Endothelial cell of umbilical vein (primary cell): ENCODE measurements around the gene ZNF8. TPM values are rescaled to one million over a fixed set of nuclear protein-coding genes. Genes with fewer than 3 reads are reported as not detected.

Source experiments
- BruUV-seq: library from RNA; stranded (reverse); fragments of 400-500 nt; replicated peaks from 2 replicates; lab custom pipeline; 2021; lab: Mats Ljungman, UMichigan
- CTCF ChIA-PET: fragments of 300-600, 350-600 bp; sonication (Branson Sonifier 250); formaldehyde crosslinking; loops from one replicate; lab custom pipeline; 2021; ENCODE audit warnings: antibody characterized with exemption, inconsistent platforms; lab: Charles Lee
- POLR2A ChIA-PET: fragments of 300-600, 350-600 bp; sonication (Branson Sonifier 250); formaldehyde crosslinking; loops from one replicate; lab custom pipeline; 2021; ENCODE audit warnings: antibody characterized with exemption, inconsistent platforms; lab: Charles Lee
- DNase-seq: peaks from one replicate; pipeline ENCODE4 v3.0.0-alpha.2; 2011; ENCODE audit warnings: low read depth, low spot score
- FAIRE-seq: peaks from 2 replicates; lab custom pipeline; 2011; peaks lifted over from hg19 to GRCh38; lab: Jason Lieb, UNC
- H2AFZ ChIP-seq: 2 replicates; pipeline ENCODE4 v1.6.0; 2012; ENCODE audit warnings: low read depth, low read length, control low read depth, inconsistent platforms
- H3K27ac ChIP-seq: 2 replicates; pipeline ENCODE4 v1.5.1; 2011; ENCODE audit warnings: low read depth, mild to moderate bottlenecking, control low read depth, low read length, moderate library complexity; ENCODE audit not compliant: insufficient read depth
- H3K27me3 ChIP-seq, 2 experiments: 2 replicates each; pipeline versions ENCODE4 v1.6.0 to v1.6.1; 2011; ENCODE audit warnings: low read length in 2 of 2, mixed read lengths in 1 of 2; ENCODE audit not compliant: control insufficient read depth in 2 of 2, insufficient read depth in 2 of 2
- H3K36me3 ChIP-seq, 2 experiments: 2 replicates in 1 of 2; 3 replicates in 1 of 2; pipeline ENCODE4 v1.5.1; 2011; ENCODE audit warnings: low read length in 2 of 2, mild to moderate bottlenecking in 1 of 2, moderate library complexity in 1 of 2; ENCODE audit not compliant: control insufficient read depth in 2 of 2, insufficient read depth in 2 of 2; ENCODE audit errors: extremely low read depth in 1 of 2
- H3K4me1 ChIP-seq: 3 replicates; pipeline ENCODE4 v1.5.1; 2011; ENCODE audit warnings: mild to moderate bottlenecking, low read length; ENCODE audit not compliant: control insufficient read depth, insufficient read depth; ENCODE audit errors: extremely low read depth
- H3K4me2 ChIP-seq: 2 replicates; pipeline ENCODE4 v1.6.1; 2011; ENCODE audit warnings: low read length, control low read depth, mixed read lengths; ENCODE audit not compliant: insufficient read depth
- H3K4me3 ChIP-seq, 3 experiments: fragments of 200-600 bp in 1 of 3; sonication (generic), shearing (Covaris generic) in 1 of 3; replicated peaks in 1 of 3; 2 replicates each; pipeline ENCODE4 v1.5.1; 2011 to 2016; ENCODE audit warnings: control low read depth in 3 of 3, low read length in 3 of 3, mild to moderate bottlenecking in 2 of 3, inconsistent platforms in 1 of 3, low read depth in 1 of 3, moderate library complexity in 1 of 3; ENCODE audit not compliant: insufficient read depth in 1 of 3
- H3K79me2 ChIP-seq: 2 replicates; pipeline ENCODE4 v1.6.0; 2012; ENCODE audit warnings: low read length, inconsistent platforms; ENCODE audit not compliant: control insufficient read depth, insufficient read depth
- H3K9ac ChIP-seq: replicated peaks from 2 replicates; pipeline ENCODE3; 2011; ENCODE audit warnings: low read length, control low read depth; ENCODE audit not compliant: insufficient read depth; ENCODE audit errors: extremely low read depth
- H3K9me1 ChIP-seq: replicated peaks from 3 replicates; pipeline ENCODE4 v1.6.0; 2011; ENCODE audit warnings: mild to moderate bottlenecking, low read length; ENCODE audit not compliant: control insufficient read depth, insufficient read depth; ENCODE audit errors: extremely low read depth
- H3K9me3 ChIP-seq: replicated peaks from 2 replicates; pipeline ENCODE4 v1.5.1; 2012; ENCODE audit warnings: low read length, inconsistent platforms; ENCODE audit not compliant: control insufficient read depth, insufficient read depth
- H4K20me1 ChIP-seq: replicated peaks from 2 replicates; pipeline ENCODE3; 2011; ENCODE audit warnings: mild to moderate bottlenecking, low read length; ENCODE audit not compliant: control insufficient read depth, insufficient read depth; ENCODE audit errors: extremely low read depth
- EZH2 ChIP-seq: IDR thresholded peaks from 2 replicates; pipeline ENCODE4 v1.6.1; 2012; ENCODE audit warnings: borderline replicate concordance, low read depth, mild to moderate bottlenecking, moderate library complexity, low read length, inconsistent platforms; ENCODE audit not compliant: severe bottlenecking
- FOS ChIP-seq: IDR thresholded peaks from 2 replicates; pipeline ENCODE4 v1.6.1; 2011; ENCODE audit warnings: mild to moderate bottlenecking, low read length, moderate library complexity, borderline replicate concordance; ENCODE audit not compliant: insufficient read depth
- GATA2 ChIP-seq: IDR thresholded peaks from 2 replicates; pipeline ENCODE4 v1.7.0; 2011; ENCODE audit warnings: low read depth, mild to moderate bottlenecking, moderate library complexity, mixed read lengths, low read length; ENCODE audit not compliant: insufficient read length, insufficient read depth
- JUN ChIP-seq: IDR thresholded peaks from 2 replicates; pipeline ENCODE4 v1.6.1; 2011; ENCODE audit warnings: borderline replicate concordance, low read depth; ENCODE audit not compliant: insufficient read length, insufficient read depth
- MYC ChIP-seq: IDR thresholded peaks from one replicate; pipeline ENCODE4 v1.6.1; 2011; ENCODE audit warnings: mild to moderate bottlenecking, low read depth, low read length
- POLR2A ChIP-seq: IDR thresholded peaks from 2 replicates; pipeline ENCODE4 v1.6.1; 2012; ENCODE audit warnings: low read depth, mild to moderate bottlenecking, control low read depth, low read length
- POLR2AphosphoS5 ChIP-seq: IDR thresholded peaks from 2 replicates; pipeline ENCODE4 v1.6.1; 2012; ENCODE audit warnings: low read depth, mild to moderate bottlenecking, control low read depth, low read length, moderate library complexity; ENCODE audit not compliant: insufficient read depth
- dilution Hi-C: fragments of 300-500 bp; cut with MboI; formaldehyde crosslinking; loops from one replicate; pipeline ENCODE4 v1.15.0; 2019; ENCODE audit warnings: low sequenced_read_pairs; ENCODE audit not compliant: extremely low pct_ligation_motif_present
- intact Hi-C: fragments of 100-400 bp; cut with micrococcal nuclease; formaldehyde crosslinking; loops from one replicate; pipeline ENCODE4 v1.10.0; 2022
- polyA plus RNA-seq, 4 experiments: library from polyadenylated mRNA; depleted of rRNA in 3 of 4; stranded (reverse) in 3 of 4; unstranded in 1 of 4; fragments of >200 nt; gene quantifications; 2 replicates each; pipeline versions ENCODE4 v1.2.1 to v1.2.3, GENCODE V29; 2011 to 2012; ENCODE audit warnings: missing spikeins in 1 of 4
- total RNA-seq: library from RNA; stranded (reverse); gene quantifications from 2 replicates; pipeline ENCODE4 v1.2.3, GENCODE V29; 2021
- TF ChIP-seq, protein P1 (sequence below): IDR thresholded peaks from 2 replicates; pipeline ENCODE4 v1.6.1; 2011; ENCODE audit not compliant: insufficient read depth, insufficient read length
- TF ChIP-seq, protein P2 (sequence below), 2 donors: IDR thresholded peaks; 1 replicate in 1 of 2; 2 replicates in 1 of 2; pipeline ENCODE4 v1.5.1; 2011; ENCODE audit warnings: low read length in 2 of 2, mild to moderate bottlenecking in 2 of 2, moderate library complexity in 2 of 2, control low read depth in 1 of 2, inconsistent platforms in 1 of 2, low read depth in 1 of 2; ENCODE audit not compliant: insufficient read depth in 1 of 2; ENCODE audit errors: extremely low read depth in 1 of 2

ZNF8 gene
- total and polyA plus RNA-seq, 2 donors (not counting 3 experiments of a cell fraction or from before 2014, with no cell fraction given): 4.0 to 6.8 TPM

GRCh38 chr19:58334691-58335249, 56.0 kb downstream of the ZNF8 start:
- Histone ChIP-seq H3K9me3 (peaks cover 2% of the 10 kb centered on the region), H3K9ac (no peak overlapping the region), H3K4me1 (no peaks in the 10 kb centered on the region), H3K27me3 (no peaks in the 10 kb centered on the region), H3K27ac (no peak overlapping the region), H3K9me1 (no peaks in the 10 kb centered on the region), H2AFZ (no peak overlapping the region), H4K20me1 (no peaks in the 10 kb centered on the region), H3K36me3 (peaks cover 0 to 22% of the 10 kb centered on the region in 2 experiments), H3K79me2 (no peaks in the 10 kb centered on the region), H3K4me2 (no peak overlapping the region), H3K4me3 (no peak overlapping the region)
- intact Hi-C loops (no loop called here), dilution Hi-C loops (no loop called here)
- no TSS peak for BruUV-seq
- no peak for TF ChIP-seq POLR2A
- TF ChIP-seq MYC: no peak
- TF ChIP-seq JUN: no peak
- no peak for TF ChIP-seq GATA2
- TF ChIP-seq EZH2: no peak
- TF ChIP-seq, protein P1, sequence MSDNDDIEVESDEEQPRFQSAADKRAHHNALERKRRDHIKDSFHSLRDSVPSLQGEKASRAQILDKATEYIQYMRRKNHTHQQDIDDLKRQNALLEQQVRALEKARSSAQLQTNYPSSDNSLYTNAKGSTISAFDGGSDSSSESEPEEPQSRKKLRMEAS: no peak
- no peak for TF ChIP-seq POLR2AphosphoS5
- TF ChIP-seq, protein P2, sequence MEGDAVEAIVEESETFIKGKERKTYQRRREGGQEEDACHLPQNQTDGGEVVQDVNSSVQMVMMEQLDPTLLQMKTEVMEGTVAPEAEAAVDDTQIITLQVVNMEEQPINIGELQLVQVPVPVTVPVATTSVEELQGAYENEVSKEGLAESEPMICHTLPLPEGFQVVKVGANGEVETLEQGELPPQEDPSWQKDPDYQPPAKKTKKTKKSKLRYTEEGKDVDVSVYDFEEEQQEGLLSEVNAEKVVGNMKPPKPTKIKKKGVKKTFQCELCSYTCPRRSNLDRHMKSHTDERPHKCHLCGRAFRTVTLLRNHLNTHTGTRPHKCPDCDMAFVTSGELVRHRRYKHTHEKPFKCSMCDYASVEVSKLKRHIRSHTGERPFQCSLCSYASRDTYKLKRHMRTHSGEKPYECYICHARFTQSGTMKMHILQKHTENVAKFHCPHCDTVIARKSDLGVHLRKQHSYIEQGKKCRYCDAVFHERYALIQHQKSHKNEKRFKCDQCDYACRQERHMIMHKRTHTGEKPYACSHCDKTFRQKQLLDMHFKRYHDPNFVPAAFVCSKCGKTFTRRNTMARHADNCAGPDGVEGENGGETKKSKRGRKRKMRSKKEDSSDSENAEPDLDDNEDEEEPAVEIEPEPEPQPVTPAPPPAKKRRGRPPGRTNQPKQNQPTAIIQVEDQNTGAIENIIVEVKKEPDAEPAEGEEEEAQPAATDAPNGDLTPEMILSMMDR (IDR thresholded peaks at IDR 0.05; ENCODE audit: extremely low read depth in 1 of 2, insufficient read depth in 1 of 2, low read depth in 1 of 2, low read length in 2 of 2): no peak
- TF ChIP-seq FOS: no peak
- ChIA-PET CTCF (no interaction called here), POLR2A (no interaction called here)
- no peak for DNase-seq
- FAIRE-seq: no peak
